K562 (cell line): ENCODE data around the gene RAB2B. TPM values are rescaled to one million over a fixed set of nuclear protein-coding genes. Genes with fewer than 3 reads are reported as not detected.

Experiments used
- ATF1 ChIP-seq, 2 experiments: fragments of 450-650 bp in 1 of 2; IDR thresholded peaks; 2 replicates each; pipeline ENCODE4 v1.6.1; 2016; ENCODE audit warnings: missing compliant biosample characterization in 1 of 2, missing genetic modification characterization in 1 of 2
- BRF1 ChIP-seq: IDR thresholded peaks from 3 replicates; pipeline ENCODE4 v1.6.1; 2011; ENCODE audit warnings: borderline replicate concordance, mild to moderate bottlenecking; ENCODE audit not compliant: insufficient read length; ENCODE audit errors: extremely low read depth
- CBFA2T3 ChIP-seq: fragments of 450-650 bp; IDR thresholded peaks from 2 replicates; pipeline ENCODE4 v1.6.1; 2017
- CXXC5 ChIP-seq: fragments of 250-450 bp; sonication (Bioruptor Pico); IDR thresholded peaks from 2 replicates; pipeline ENCODE4 v1.8.0; 2022; ENCODE audit warnings: inconsistent platforms, mild to moderate bottlenecking, moderate library complexity
- HNRNPK ChIP-seq: fragments of 200-400 bp; formaldehyde crosslinking; IDR thresholded peaks from one replicate; pipeline ENCODE4 v1.6.1; 2018; ENCODE audit warnings: mild to moderate bottlenecking, low read depth, low read length; ENCODE audit not compliant: poor library complexity, severe bottlenecking
- KDM5B ChIP-seq: fragments of 200-600 bp; sonication (generic); IDR thresholded peaks from 2 replicates; pipeline ENCODE4 v1.6.1; 2012; ENCODE audit warnings: low read depth, mild to moderate bottlenecking, moderate library complexity, low read length, control low read depth, inconsistent platforms; ENCODE audit not compliant: insufficient replicate concordance
- MTF1 ChIP-seq: fragments of 250-450 bp; sonication (Bioruptor Pico); IDR thresholded peaks from 2 replicates; pipeline ENCODE4 v1.9.0; 2021; ENCODE audit warnings: moderate library complexity, mild to moderate bottlenecking, inconsistent platforms, borderline replicate concordance
- PBX2 ChIP-seq, 2 experiments: IDR thresholded peaks in 1 of 2; conservative IDR thresholded peaks in 1 of 2; 2 replicates each; pipeline ENCODE4 v1.6.1; 2016; ENCODE audit warnings: low read depth in 2 of 2, mild to moderate bottlenecking in 1 of 2, missing compliant biosample characterization in 1 of 2, missing genetic modification characterization in 1 of 2, moderate library complexity in 1 of 2
- POLR2G ChIP-seq: fragments of 200-400 bp; formaldehyde crosslinking; IDR thresholded peaks from 2 replicates; pipeline ENCODE4 v1.6.1; 2017; ENCODE audit warnings: low read depth, mild to moderate bottlenecking, antibody characterized with exemption, low read length, moderate library complexity
- SPI1 ChIP-seq: IDR thresholded peaks from 2 replicates; pipeline ENCODE4 v1.6.1; 2011; ENCODE audit warnings: low read depth, low read length, control low read depth, borderline replicate concordance
- STAG1 ChIP-seq: sonication (generic); formaldehyde crosslinking; IDR thresholded peaks from 2 replicates; pipeline ENCODE4 v1.5.0; 2020; ENCODE audit warnings: missing genetic modification reagents, borderline replicate concordance
- THAP7 ChIP-seq: fragments of 250-450 bp; sonication (Bioruptor Pico); IDR thresholded peaks from 2 replicates; pipeline ENCODE4 v1.5.0; 2021
- ZFP36 ChIP-seq: fragments of 150-350 bp; IDR thresholded peaks from 2 replicates; pipeline ENCODE4 v1.6.1; 2018; ENCODE audit warnings: low read length, low read depth; ENCODE audit not compliant: partially characterized antibody
- ZMIZ1 ChIP-seq, 2 experiments: fragments of 150-350 bp in 1 of 2; IDR thresholded peaks; 2 replicates each; pipeline ENCODE4 v1.6.1; 2012 to 2016; ENCODE audit warnings: low read depth in 2 of 2, low read length in 2 of 2, mild to moderate bottlenecking in 1 of 2, moderate library complexity in 1 of 2
- ZNF280A ChIP-seq: fragments of 450-650 bp; IDR thresholded peaks from 2 replicates; pipeline ENCODE4 v1.6.1; 2018; ENCODE audit warnings: mild to moderate bottlenecking, low read depth; ENCODE audit not compliant: partially characterized antibody
- ZNF384 ChIP-seq: IDR thresholded peaks from 2 replicates; pipeline ENCODE4 v1.6.1; 2012; ENCODE audit warnings: low read depth, low read length, improper control_type of control experiment
- ZNF395 ChIP-seq: fragments of 200-800 bp; sonication (Bioruptor generic); IDR thresholded peaks from 2 replicates; pipeline ENCODE4 v1.6.1; 2017; ENCODE audit warnings: missing genetic modification characterization, missing compliant biosample characterization
- polyA plus RNA-seq, 8 experiments: library from polyadenylated mRNA; depleted of rRNA in 4 of 8; stranded (reverse) in 5 of 8; unstranded in 3 of 8; fragments of >200 nt; fragmentation: Nextera tagmentation in 2 of 8; fragmentation: Illumina TruSeq in 1 of 8; extraction: Ambion mirVana in 2 of 8; extraction: Trizol in 1 of 8; gene quantifications; 2 replicates each; pipeline versions ENCODE4 v1.2.1 to v1.2.3, GENCODE V29; 2011 to 2014; ENCODE audit warnings: inconsistent platforms in 1 of 8, missing spikeins in 1 of 8
- total RNA-seq, 7 experiments: library from RNA; depleted of rRNA in 6 of 7; stranded (reverse); fragments of >200 nt in 6 of 7; fragmentation: Illumina TruSeq in 2 of 7; extraction: Trizol in 2 of 7; gene quantifications; 2 replicates each; pipeline versions ENCODE4 v1.2.1 to v1.2.3, GENCODE V29; 2011 to 2021; ENCODE audit warnings: low replicate concordance in 1 of 7

RAB2B gene
- total and polyA plus RNA-seq, 9 of the 15 experiments (the other 6 are each of a cell fraction or from before 2014, with no cell fraction given), result 4.6 to 19.8 (median 9.8) TPM

- TF ChIP-seq HNRNPK (no peak), THAP7 (CRISPR knock-in tag) (no peak), KDM5B (no peak), POLR2G (no peak), PBX2 (CRISPR knock-in tag; IDR thresholded peaks at IDR 0.05; ENCODE audit: low read depth) (no peak), PBX2 (tag; conservative IDR thresholded peaks at IDR 0.05; ENCODE audit: low read depth) (no peak), STAG1 (no peak), ZNF384 (no peak), ZFP36 (no peak), ZNF395 (CRISPR knock-in tag) (no peak), CXXC5 (CRISPR knock-in tag) (no peak), ZNF280A (no peak), SPI1 (peak; percentile 62; the same call in 1 of the 2 replicates), MTF1 (CRISPR knock-in tag) (no peak), CBFA2T3 (no peak; the same call in 1 of the 2 replicates), BRF1 (no peak), ATF1 (CRISPR knock-in tag; IDR thresholded peaks at IDR 0.05) (no peak), ATF1 (tag; IDR thresholded peaks at IDR 0.05) (no peak), ZMIZ1 (IDR thresholded peaks at IDR 0.05; ENCODE audit: low read depth in 2 of 2, low read length in 2 of 2) (no peak)
Observed at GRCh38 chr14:21440859-21441258, 35.9 kb downstream of the RAB2B start (continued).
